Amniotic epithelial cell (primary cell): ENCODE data around the gene ARHGAP1.

Source experiments
- DNase-seq: peaks from one replicate; pipeline ENCODE4 v3.0.0-alpha.2; 2010; ENCODE audit warnings: low read depth

The ARHGAP1 gene

DNA sequence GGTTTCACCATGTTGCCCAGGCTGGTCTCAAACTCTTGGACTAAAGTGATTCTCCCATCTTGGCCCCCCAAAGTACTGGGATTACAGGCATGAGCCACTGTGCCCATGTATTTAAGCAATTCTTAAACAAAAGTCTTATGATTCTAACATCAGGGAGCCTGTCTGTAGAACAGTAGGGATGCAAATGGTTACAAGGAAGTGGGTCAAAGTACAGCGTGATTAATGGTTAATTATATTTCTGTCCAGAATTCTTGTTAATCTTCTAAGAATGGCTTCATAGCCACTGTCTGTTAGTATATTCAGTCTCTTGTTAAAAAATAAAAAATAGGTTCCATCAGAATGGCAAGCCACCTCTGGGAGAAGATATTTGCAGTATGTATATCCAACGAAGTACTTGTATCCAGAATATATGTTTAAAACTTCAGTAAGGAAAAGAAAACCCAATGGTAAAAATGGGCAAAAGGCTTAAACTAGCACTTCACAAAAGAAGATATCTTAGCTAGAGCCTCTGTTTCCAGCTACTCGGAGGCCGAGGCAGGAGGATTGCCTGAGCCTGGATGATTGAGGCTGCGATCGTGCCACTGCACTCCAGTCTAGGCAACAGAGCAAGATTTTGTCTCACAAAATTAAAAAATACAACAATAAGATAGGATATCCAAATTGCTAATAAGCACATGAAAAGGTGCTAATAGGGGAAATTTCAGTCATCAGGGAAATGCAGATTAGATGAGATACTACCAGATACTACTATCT lies 60.2 kb downstream of the ARHGAP1 start:
- no peak for DNase-seq

DNA sequence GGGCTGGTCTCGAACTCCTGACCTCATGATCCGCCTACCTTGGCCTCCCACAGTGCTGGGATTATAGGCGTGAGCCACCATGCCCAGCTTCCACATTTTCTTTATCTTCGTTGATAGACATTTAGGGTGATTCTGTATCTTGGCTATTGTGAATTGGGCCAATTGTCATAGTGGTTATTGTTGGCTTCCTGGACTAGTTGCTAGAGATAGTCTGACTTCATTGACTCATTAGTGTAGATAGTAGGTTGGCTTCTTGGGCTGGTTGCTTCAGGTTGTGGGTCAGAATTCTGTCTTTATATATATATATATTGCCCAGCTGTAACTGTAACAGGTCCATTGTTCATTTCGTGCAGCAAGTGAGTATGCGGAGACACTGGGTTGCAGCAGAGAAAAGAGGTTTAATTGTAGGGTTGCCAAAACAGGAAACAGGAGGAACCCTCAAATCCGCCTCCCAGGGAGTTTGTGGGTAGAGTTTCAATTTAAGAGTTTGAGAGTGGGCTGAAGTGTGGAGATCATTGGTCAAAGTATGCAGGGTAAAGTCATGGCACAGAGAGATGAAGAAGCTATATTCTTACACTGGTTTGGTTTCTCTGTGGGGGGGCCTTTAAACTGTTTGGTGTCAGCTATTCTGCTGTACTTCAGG lies 61.1 kb downstream of the ARHGAP1 start:
- DNase-seq, result no peak

- no peak for DNase-seq
Observed at GRCh38 chr11:46637546-46637945, 62.9 kb downstream of the ARHGAP1 start.

DNA sequence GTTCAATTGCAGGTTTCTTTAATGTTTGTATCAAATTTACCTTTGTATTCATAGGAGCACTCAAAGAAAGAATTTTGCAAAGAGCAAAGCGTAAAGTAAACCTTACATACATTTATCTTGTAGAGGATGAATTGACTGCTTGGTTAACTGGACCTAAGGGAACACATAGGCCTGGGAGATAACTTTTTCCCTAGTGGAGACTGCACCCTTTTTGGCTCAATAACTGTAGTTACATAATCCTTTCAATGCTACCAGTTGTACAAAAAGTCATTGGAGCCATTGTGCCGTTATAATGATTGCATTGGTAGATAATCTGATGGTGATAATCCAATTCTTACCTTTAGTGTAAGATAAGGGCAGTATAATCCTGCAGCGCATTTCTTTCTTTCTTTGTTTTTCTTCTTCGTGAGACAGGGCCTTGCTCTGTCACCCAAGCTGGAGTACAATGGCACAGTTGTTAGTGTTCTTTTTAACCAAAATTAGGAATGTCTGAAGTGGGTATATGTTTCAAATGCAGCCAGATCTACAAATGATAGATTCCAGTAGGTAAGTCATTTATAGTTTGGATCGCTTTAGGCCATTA lies 64.8 kb downstream of the ARHGAP1 start:
- no peak for DNase-seq

DNA sequence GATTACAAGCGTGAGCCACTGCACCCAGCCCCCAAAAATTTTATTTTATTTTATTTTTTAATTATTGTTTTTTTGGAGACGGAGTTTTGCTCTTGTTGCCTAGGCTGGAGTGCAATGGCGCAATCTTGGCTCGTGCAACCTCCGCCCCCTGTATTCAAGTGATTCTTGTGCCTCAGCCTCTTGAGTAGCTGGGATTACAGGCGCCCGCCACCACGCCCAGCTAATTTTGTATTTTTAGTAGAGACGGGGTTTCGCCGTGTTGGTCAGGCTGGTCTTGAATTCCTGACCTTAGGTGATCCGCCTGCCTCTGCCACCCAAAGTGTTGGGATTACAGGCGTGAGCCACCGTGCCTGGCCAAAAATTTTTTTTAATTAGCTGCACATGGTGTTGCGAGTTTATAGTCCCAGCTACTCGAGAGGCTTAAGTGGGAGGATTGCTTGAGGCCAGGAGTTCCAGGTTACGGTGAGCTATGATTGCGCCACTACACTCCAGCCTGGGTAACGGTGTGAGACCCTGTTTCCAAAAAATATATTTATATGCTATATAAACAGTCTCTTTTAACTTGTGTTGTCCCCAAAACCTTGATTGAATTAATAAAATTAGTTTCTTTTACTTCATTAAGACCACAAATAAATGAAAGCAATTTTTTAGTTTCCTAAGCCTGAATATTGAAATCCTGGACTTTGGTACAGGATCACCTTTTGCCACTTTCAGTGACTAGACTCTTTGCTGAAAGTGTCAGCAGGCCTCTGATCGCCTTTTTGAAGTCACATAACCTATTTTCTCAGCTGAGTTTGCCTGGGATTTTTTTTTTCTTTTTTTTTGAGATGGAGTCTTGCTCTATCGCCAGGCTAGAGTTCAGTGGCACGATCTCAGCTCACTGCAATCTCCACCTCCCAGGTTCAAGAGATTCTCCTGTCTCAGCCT lies 66.9 kb downstream of the ARHGAP1 start:
- no peak for DNase-seq

DNA sequence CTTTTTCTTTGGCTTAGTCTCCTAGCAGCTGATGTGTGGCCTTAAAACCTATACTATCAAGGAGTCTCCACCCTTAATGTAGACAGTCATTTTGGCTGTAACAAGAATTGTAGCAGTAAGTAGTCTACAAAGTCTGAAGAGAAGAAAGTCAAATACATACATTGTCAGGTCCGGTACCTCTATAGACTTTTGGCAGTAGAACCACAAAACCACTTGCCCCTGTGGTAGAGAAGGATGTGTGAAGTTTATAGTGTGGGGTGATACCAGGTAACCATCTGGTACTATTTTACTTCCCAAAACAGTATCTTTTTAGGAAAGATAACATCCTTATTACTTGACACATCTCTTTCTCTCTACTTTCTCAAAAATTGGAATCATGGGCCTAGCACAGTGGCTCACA lies 67.9 kb downstream of the ARHGAP1 start:
- DNase-seq, result no peak

DNA sequence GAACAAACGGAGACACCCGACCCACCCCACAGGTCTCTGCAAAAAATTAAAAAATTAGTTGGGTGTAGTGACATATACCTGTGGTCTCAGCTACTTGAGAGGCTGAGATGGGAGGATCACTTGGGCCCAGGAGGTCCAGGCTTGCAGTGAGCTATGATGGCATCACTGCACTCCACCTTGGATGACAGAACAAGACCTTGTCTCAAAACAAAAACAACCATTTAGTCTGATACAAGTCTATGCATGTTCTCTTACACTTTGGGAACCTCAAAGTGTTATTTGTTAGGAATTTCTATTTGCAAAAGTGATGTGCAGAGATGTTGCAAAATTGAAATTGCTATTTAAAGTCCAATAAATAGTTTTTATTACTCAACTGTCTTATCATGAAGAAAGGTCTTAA lies 68.7 kb downstream of the ARHGAP1 start:
- no peak for DNase-seq

- no peak for DNase-seq
Observed at GRCh38 chr11:46630237-46630636, 70.2 kb downstream of the ARHGAP1 start.

- DNase-seq, result no peak
Observed at GRCh38 chr11:46628961-46629360, 71.5 kb downstream of the ARHGAP1 start.
